Measurements from ENCODE around the gene ENDOU.

GRCh38 chr12:47746073-47746472 lies 20.8 kb upstream of the ENDOU start:
- no peak for TF ChIP-seq CTCF (conservative IDR thresholded peaks at IDR 0.05)
- TF ChIP-seq EZH2 (IDR thresholded peaks at IDR 0.05; ENCODE audit: low read depth), result no peak

Data from PC-9 (cell line).